K562 (cell line): ENCODE measurements around the gene BLOC1S4. TPM values are rescaled to one million over a fixed set of nuclear protein-coding genes. Genes with fewer than 3 reads are reported as not detected.
A peak's percentile ranks its signal among the peaks of the same experiment; 100 is the strongest.

Experiments used
- BMI1 ChIP-seq: fragments of 150-350 bp; IDR thresholded peaks from 2 replicates; pipeline ENCODE4 v1.6.1; 2014; ENCODE audit warnings: low read length
- CHCHD3 ChIP-seq: fragments of 250-450 bp; sonication (Bioruptor Pico); IDR thresholded peaks from 2 replicates; pipeline ENCODE4 v2.1.2; 2022; ENCODE audit warnings: mild to moderate bottlenecking
- CREBBP ChIP-seq: IDR thresholded peaks from one replicate; pipeline ENCODE4 v1.6.1; 2012; ENCODE audit warnings: low read depth, mild to moderate bottlenecking, control low read depth, inconsistent platforms, low read length
- DIDO1 ChIP-seq: fragments of 450-650 bp; IDR thresholded peaks from 2 replicates; pipeline ENCODE4 v1.6.1; 2016; ENCODE audit warnings: low read depth, missing biosample characterization, missing genetic modification characterization
- GATAD2A ChIP-seq: fragments of 450-650 bp; IDR thresholded peaks from 2 replicates; pipeline ENCODE4 v1.6.1; 2017
- HDAC2 ChIP-seq: fragments of 450-650 bp; IDR thresholded peaks from 2 replicates; pipeline ENCODE4 v1.6.1; 2016; ENCODE audit warnings: mild to moderate bottlenecking
- ILK ChIP-seq: fragments of 450-650 bp; IDR thresholded peaks from 2 replicates; pipeline ENCODE4 v1.6.1; 2016; ENCODE audit warnings: missing genetic modification characterization, low read depth, mild to moderate bottlenecking, missing compliant biosample characterization, moderate library complexity, borderline replicate concordance
- JUNB ChIP-seq: fragments of 450-650 bp; formaldehyde crosslinking; conservative IDR thresholded peaks from 2 replicates; pipeline ENCODE4 v1.4.0; 2020; ENCODE audit warnings: mild to moderate bottlenecking
- MCM5 ChIP-seq: fragments of 450-650 bp; IDR thresholded peaks from 2 replicates; pipeline ENCODE4 v1.6.1; 2016; ENCODE audit warnings: low read depth
- NFIC ChIP-seq: fragments of 450-650 bp; IDR thresholded peaks from 2 replicates; pipeline ENCODE4 v1.6.1; 2017; ENCODE audit warnings: mild to moderate bottlenecking, inconsistent platforms
- RNF2 ChIP-seq: sonication (generic); IDR thresholded peaks from 2 replicates; pipeline ENCODE4 v1.6.1; 2016
- SLC30A9 ChIP-seq: fragments of 250-450 bp; sonication (Bioruptor Pico); IDR thresholded peaks from 2 replicates; pipeline ENCODE4 v1.8.0; 2022; ENCODE audit warnings: mild to moderate bottlenecking, moderate library complexity
- SPI1 ChIP-seq: IDR thresholded peaks from 2 replicates; pipeline ENCODE4 v1.6.1; 2011; ENCODE audit warnings: low read depth, low read length, control low read depth, borderline replicate concordance
- SRF ChIP-seq, 2 experiments: fragments of 250-450, 450-650 bp in 1 of 2; sonication (Bioruptor Pico) in 1 of 2; sonication (generic) in 1 of 2; formaldehyde crosslinking; IDR thresholded peaks; 2 replicates each; pipeline versions ENCODE4 v1.5.0 to v1.5.1; 2020 to 2022; ENCODE audit warnings: mild to moderate bottlenecking in 1 of 2, missing genetic modification reagents in 1 of 2
- TAF9B ChIP-seq: fragments of 450-650 bp; IDR thresholded peaks from 2 replicates; pipeline ENCODE4 v1.6.1; 2018; ENCODE audit warnings: mild to moderate bottlenecking; ENCODE audit not compliant: partially characterized antibody
- ZNF551 ChIP-seq: fragments of 250-450 bp; sonication (Bioruptor Pico); IDR thresholded peaks from 2 replicates; pipeline ENCODE4 v1.5.0; 2021; ENCODE audit warnings: mild to moderate bottlenecking, moderate library complexity
- polyA plus RNA-seq, 8 experiments: library from polyadenylated mRNA; depleted of rRNA in 4 of 8; stranded (reverse) in 5 of 8; unstranded in 3 of 8; fragments of >200 nt; fragmentation: Nextera tagmentation in 2 of 8; fragmentation: Illumina TruSeq in 1 of 8; extraction: Ambion mirVana in 2 of 8; extraction: Trizol in 1 of 8; gene quantifications; 2 replicates each; pipeline versions ENCODE4 v1.2.1 to v1.2.3, GENCODE V29; 2011 to 2014; ENCODE audit warnings: inconsistent platforms in 1 of 8, missing spikeins in 1 of 8
- total RNA-seq, 7 experiments: library from RNA; depleted of rRNA in 6 of 7; stranded (reverse); fragments of >200 nt in 6 of 7; fragmentation: Illumina TruSeq in 2 of 7; extraction: Trizol in 2 of 7; gene quantifications; 2 replicates each; pipeline versions ENCODE4 v1.2.1 to v1.2.3, GENCODE V29; 2011 to 2021; ENCODE audit warnings: low replicate concordance in 1 of 7
- TF ChIP-seq, protein P1 (sequence below): fragments of 450-650 bp; formaldehyde crosslinking; IDR thresholded peaks from 2 replicates; pipeline ENCODE4 v1.4.0; 2022; ENCODE audit warnings: missing genetic modification characterization
- TF ChIP-seq, protein P2 (sequence below): fragments of 450-650 bp; IDR thresholded peaks from 2 replicates; pipeline ENCODE4 v1.6.1; 2018; ENCODE audit warnings: mild to moderate bottlenecking, low read depth; ENCODE audit not compliant: partially characterized antibody
- TF ChIP-seq, protein P3 (sequence below): sonication (generic); formaldehyde crosslinking; IDR thresholded peaks from 2 replicates; pipeline ENCODE4 v1.8.1; 2023; ENCODE audit warnings: mild to moderate bottlenecking, missing genetic modification reagents

Gene BLOC1S4
- total and polyA plus RNA-seq, 9 of the 15 experiments (the other 6 are each of a cell fraction or from before 2014, with no cell fraction given) = 3.1 to 31.6 (median 11.2) TPM

DNA sequence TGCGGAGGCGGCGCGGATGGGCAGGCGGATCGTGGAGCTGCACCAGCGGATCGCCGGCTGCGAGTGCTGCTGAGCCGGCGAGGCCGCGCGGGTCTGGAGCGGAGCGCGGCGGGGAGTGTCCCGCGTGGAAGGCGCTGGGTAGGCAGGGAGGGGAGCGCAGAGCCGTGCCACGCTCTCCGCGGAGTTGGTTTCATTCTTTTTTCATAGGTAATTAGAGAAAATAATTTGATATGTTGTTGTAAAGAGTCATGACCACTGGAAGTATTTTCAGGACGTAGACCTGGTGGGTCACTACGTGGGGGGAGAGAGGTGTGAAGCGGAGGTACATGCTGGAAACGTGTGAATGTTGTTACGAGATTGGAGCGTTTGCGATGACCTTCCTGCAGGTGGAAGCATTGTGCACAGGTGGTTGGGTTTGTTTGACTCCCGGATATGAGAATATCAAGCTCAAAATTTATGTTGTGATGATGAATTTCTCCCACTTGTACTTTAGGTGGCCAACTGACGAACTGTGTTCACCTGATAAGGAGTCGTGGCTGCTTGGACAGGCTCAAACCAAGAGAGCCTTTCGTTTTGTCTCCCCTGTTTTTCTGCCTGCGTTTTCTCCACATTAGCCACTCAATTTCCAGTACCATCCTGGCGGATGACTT lies 41.3 kb upstream of the BLOC1S4 start (continued):
- TF ChIP-seq SRF (CRISPR knock-in tag; IDR thresholded peaks at IDR 0.05) (no peak), ZNF551 (CRISPR knock-in tag) (no peak), MCM5 (no peak), HDAC2 (0 out of 2 replicates have a peak, but pooled peaks have one; percentile 42), DIDO1 (tag) (no peak), CREBBP (peak; percentile 72), JUNB (CRISPR knock-in tag) (no peak), SLC30A9 (CRISPR knock-in tag) (no peak), ILK (tag) (no peak), RNF2 (no peak), SPI1 (no peak), CHCHD3 (no peak), NFIC (peak; percentile 26; the same call in 1 of the 2 replicates), BMI1 (no peak), GATAD2A (no peak), TAF9B (no peak)
- TF ChIP-seq, protein P1, sequence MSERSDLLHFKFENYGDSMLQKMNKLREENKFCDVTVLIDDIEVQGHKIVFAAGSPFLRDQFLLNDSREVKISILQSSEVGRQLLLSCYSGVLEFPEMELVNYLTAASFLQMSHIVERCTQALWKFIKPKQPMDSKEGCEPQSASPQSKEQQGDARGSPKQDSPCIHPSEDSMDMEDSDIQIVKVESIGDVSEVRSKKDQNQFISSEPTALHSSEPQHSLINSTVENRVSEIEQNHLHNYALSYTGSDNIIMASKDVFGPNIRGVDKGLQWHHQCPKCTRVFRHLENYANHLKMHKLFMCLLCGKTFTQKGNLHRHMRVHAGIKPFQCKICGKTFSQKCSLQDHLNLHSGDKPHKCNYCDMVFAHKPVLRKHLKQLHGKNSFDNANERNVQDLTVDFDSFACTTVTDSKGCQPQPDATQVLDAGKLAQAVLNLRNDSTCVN (CRISPR knock-in tag) = no peak
- TF ChIP-seq, protein P2, sequence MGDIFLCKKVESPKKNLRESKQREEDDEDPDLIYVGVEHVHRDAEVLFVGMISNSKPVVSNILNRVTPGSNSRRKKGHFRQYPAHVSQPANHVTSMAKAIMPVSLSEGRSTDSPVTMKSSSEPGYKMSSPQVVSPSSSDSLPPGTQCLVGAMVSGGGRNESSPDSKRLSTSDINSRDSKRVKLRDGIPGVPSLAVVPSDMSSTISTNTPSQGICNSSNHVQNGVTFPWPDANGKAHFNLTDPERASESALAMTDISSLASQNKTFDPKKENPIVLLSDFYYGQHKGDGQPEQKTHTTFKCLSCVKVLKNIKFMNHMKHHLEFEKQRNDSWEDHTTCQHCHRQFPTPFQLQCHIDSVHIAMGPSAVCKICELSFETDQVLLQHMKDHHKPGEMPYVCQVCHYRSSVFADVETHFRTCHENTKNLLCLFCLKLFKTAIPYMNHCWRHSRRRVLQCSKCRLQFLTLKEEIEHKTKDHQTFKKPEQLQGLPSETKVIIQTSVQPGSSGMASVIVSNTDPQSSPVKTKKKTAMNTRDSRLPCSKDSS = no peak
- TF ChIP-seq, protein P3, sequence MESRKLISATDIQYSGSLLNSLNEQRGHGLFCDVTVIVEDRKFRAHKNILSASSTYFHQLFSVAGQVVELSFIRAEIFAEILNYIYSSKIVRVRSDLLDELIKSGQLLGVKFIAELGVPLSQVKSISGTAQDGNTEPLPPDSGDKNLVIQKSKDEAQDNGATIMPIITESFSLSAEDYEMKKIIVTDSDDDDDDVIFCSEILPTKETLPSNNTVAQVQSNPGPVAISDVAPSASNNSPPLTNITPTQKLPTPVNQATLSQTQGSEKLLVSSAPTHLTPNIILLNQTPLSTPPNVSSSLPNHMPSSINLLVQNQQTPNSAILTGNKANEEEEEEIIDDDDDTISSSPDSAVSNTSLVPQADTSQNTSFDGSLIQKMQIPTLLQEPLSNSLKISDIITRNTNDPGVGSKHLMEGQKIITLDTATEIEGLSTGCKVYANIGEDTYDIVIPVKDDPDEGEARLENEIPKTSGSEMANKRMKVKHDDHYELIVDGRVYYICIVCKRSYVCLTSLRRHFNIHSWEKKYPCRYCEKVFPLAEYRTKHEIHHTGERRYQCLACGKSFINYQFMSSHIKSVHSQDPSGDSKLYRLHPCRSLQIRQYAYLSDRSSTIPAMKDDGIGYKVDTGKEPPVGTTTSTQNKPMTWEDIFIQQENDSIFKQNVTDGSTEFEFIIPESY (CRISPR knock-in tag) = no peak
